Measurements from ENCODE around the gene FHOD3. TPM values are rescaled to one million over a fixed set of nuclear protein-coding genes. Genes with fewer than 3 reads are reported as not detected.
A peak's percentile ranks its signal among the peaks of the same experiment; 100 is the strongest.
"Not testable (repeated sequence)": the region's sequence is repeated elsewhere in the genome, so short reads cannot be mapped to it uniquely, and the experiment has no call there.

Gene FHOD3
- total RNA-seq, 1 donor from 2014 or later, result 5.9 TPM

GRCh38 chr18:36719630-36720029 is 422.1 kb downstream of the FHOD3 start:
- Histone ChIP-seq H4K20me1 (ENCODE audit: insufficient read depth, low read length) (no peaks in the 10 kb centered on the region), H3K79me2 (ENCODE audit: insufficient read depth, low read length) (no peaks in the 10 kb centered on the region), H3K4me1 (ENCODE audit: insufficient read depth, low read length) (no peaks in the 10 kb centered on the region), H3K9ac (ENCODE audit: low read length) (no peak overlapping the region), H2AFZ (ENCODE audit: low read depth, low read length) (no peak overlapping the region), H3K36me3 (ENCODE audit: insufficient read depth, low read length) (peaks cover 2% of the 10 kb centered on the region), H3K4me2 (ENCODE audit: low read length) (no peak overlapping the region), H3K9me3 (ENCODE audit: insufficient read depth, low read depth, low read length) (no peaks in the 10 kb centered on the region), H3K27ac (ENCODE audit: low read depth, low read length) (no peak overlapping the region), H3K27me3 (ENCODE audit: insufficient read depth, low read length) (no peaks in the 10 kb centered on the region), H3K4me3 (ENCODE audit: insufficient read depth, low read depth, low read length) (no peak overlapping the region)
- Mint-ChIP-seq H3K9me3 (ENCODE audit: unreplicated experiment) (no peaks in the 10 kb centered on the region), H3K27ac (ENCODE audit: unreplicated experiment) (no peak overlapping the region), H3K27me3 (ENCODE audit: low read depth, unreplicated experiment) (peaks cover 4% of the 10 kb centered on the region), H3K36me3 (ENCODE audit: low read depth, unreplicated experiment) (peaks cover 4% of the 10 kb centered on the region), H3K4me1 (ENCODE audit: low read depth, unreplicated experiment) (no peaks in the 10 kb centered on the region), H3K4me3 (ENCODE audit: unreplicated experiment) (no peak overlapping the region)
- no peak for DNase-seq (ENCODE audit: low read depth)
- no peak for FAIRE-seq
- TF ChIP-seq CTCF (IDR thresholded peaks at IDR 0.05; ENCODE audit: insufficient read depth, low read depth, low read length) (no peak), EZH2 (IDR thresholded peaks at IDR 0.05; ENCODE audit: insufficient read depth, low read length) (no peak)

DNA sequence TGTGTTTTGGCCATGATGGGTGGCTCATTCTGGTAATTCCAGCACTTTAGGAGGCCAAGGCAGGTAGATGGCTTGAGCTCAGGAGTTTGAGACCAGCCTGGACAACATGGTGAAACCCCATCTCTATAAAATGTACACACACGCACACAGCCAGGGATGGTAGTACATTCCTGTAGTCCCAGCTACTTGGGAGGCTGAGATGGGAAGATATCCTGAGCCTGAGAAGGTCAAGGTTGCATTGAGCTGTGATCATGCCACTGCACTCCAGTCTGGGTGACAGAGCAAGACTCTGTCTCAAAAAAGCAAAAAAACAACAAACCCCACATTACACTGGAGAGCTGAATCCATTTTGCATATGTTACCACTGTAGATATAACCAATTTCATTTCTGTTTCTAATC is 423.8 kb downstream of the FHOD3 start:
- not testable (repeated sequence) for H4K20me1 ChIP-seq (ENCODE audit: insufficient read depth, low read length); H3K27ac Mint-ChIP-seq (ENCODE audit: unreplicated experiment); H3K27me3 ChIP-seq (ENCODE audit: insufficient read depth, low read length); FAIRE-seq; H3K9me3 Mint-ChIP-seq (ENCODE audit: unreplicated experiment); H3K36me3 Mint-ChIP-seq (ENCODE audit: low read depth, unreplicated experiment); H3K9me3 ChIP-seq (ENCODE audit: insufficient read depth, low read depth, low read length); H3K4me1 ChIP-seq (ENCODE audit: insufficient read depth, low read length); H3K9ac ChIP-seq (ENCODE audit: low read length); H3K4me2 ChIP-seq (ENCODE audit: low read length); DNase-seq (ENCODE audit: low read depth); H3K79me2 ChIP-seq (ENCODE audit: insufficient read depth, low read length); H3K4me1 Mint-ChIP-seq (ENCODE audit: low read depth, unreplicated experiment); H3K4me3 ChIP-seq (ENCODE audit: insufficient read depth, low read depth, low read length); H3K4me3 Mint-ChIP-seq (ENCODE audit: unreplicated experiment); H3K27me3 Mint-ChIP-seq (ENCODE audit: low read depth, unreplicated experiment); H3K36me3 ChIP-seq (ENCODE audit: insufficient read depth, low read length); H2AFZ ChIP-seq (ENCODE audit: low read depth, low read length); H3K27ac ChIP-seq (ENCODE audit: low read depth, low read length)

DNA sequence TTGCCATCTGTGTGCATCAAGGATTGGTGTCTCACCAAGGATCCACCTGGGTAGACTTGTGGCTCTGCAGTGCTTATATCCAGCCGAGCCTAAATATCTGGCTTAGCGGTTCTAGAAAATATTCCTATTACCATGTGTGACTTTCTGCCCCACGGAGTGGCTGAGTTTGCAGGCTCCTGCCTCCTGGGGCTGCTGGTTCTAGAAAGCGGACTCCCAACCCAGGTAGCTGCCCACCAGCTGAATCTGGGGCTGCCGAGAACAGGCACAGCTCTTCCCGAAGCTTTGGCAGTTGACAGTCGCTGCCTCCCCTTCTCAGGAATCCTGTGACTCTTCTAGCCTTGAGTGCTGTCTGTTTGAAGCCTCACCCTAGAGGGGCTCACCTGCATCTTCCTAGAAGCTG is 426.7 kb downstream of the FHOD3 start:
- H3K9me3 Mint-ChIP-seq (ENCODE audit: unreplicated experiment), result no peaks in the 10 kb centered on the region

More for the DNA sequence above, 426.7 kb downstream of the FHOD3 start:
- H3K27me3 ChIP-seq (ENCODE audit: insufficient read depth, low read length), result no peaks in the 10 kb centered on the region
- Mint-ChIP-seq H3K4me1 (ENCODE audit: low read depth, unreplicated experiment) (no peaks in the 10 kb centered on the region), H3K4me3 (ENCODE audit: unreplicated experiment) (no peak overlapping the region), H3K27ac (ENCODE audit: unreplicated experiment) (no peak overlapping the region), H3K27me3 (ENCODE audit: low read depth, unreplicated experiment) (peaks cover 10% of the 10 kb centered on the region), H3K36me3 (ENCODE audit: low read depth, unreplicated experiment) (no peaks in the 10 kb centered on the region)
- no peak for TF ChIP-seq EZH2 (IDR thresholded peaks at IDR 0.05; ENCODE audit: insufficient read depth, low read length)
- TF ChIP-seq CTCF (IDR thresholded peaks at IDR 0.05; ENCODE audit: insufficient read depth, low read depth, low read length), result no peak
- no peak overlapping the region for H2AFZ ChIP-seq (ENCODE audit: low read depth, low read length)
- H3K4me1 ChIP-seq (ENCODE audit: insufficient read depth, low read length), result no peaks in the 10 kb centered on the region
- H3K9me3 ChIP-seq (ENCODE audit: insufficient read depth, low read depth, low read length), result no peaks in the 10 kb centered on the region
- no peak overlapping the region for H3K27ac ChIP-seq (ENCODE audit: low read depth, low read length)
- no peak for DNase-seq (ENCODE audit: low read depth)
- H4K20me1 ChIP-seq (ENCODE audit: insufficient read depth, low read length), result no peaks in the 10 kb centered on the region
- peak overlapping the region; percentile 46 for H3K4me2 ChIP-seq (ENCODE audit: low read length)
- no peaks in the 10 kb centered on the region for H3K36me3 ChIP-seq (ENCODE audit: insufficient read depth, low read length)
- no peaks in the 10 kb centered on the region for H3K79me2 ChIP-seq (ENCODE audit: insufficient read depth, low read length)
- no peak overlapping the region for H3K9ac ChIP-seq (ENCODE audit: low read length)
- no peak for FAIRE-seq
- no peak overlapping the region for H3K4me3 ChIP-seq (ENCODE audit: insufficient read depth, low read depth, low read length)
